Ovary (tissue), 9 donors: Measurements from ENCODE around the gene WFDC12. TPM values are rescaled to one million over a fixed set of nuclear protein-coding genes. Genes with fewer than 3 reads are reported as not detected.

Source experiments
- DNase-seq, 5 donors: peaks; one replicate each; pipeline ENCODE4 v3.0.0-alpha.2; 2019 to 2020
- H3K27ac ChIP-seq, 2 donors: fragments of 200-600 bp; one replicate each; pipeline versions ENCODE4 v1.5.1 to v1.8.0; 2019 to 2022
- H3K27me3 ChIP-seq: fragments of 200-600 bp; one replicate; pipeline ENCODE4 v1.8.0; 2022
- H3K36me3 ChIP-seq: fragments of 200-600 bp; sonication (generic); one replicate; pipeline ENCODE4 v1.5.1; 2019
- H3K4me1 ChIP-seq: one replicate; pipeline ENCODE4 v1.8.1; 2013; ENCODE audit warnings: mild to moderate bottlenecking, moderate library complexity; ENCODE audit not compliant: insufficient read depth
- H3K4me3 ChIP-seq: fragments of 200-600 bp; sonication (generic); one replicate; pipeline ENCODE4 v1.5.1; 2017
- H3K9me3 ChIP-seq, 2 donors: fragments of 200-600 bp in 1 of 2; sonication (generic) in 1 of 2; one replicate each; pipeline versions ENCODE4 v1.5.1 to v1.8.1; 2013 to 2019; ENCODE audit warnings: mild to moderate bottlenecking in 1 of 2, moderate library complexity in 1 of 2
- EP300 ChIP-seq: sonication (generic); formaldehyde crosslinking; IDR thresholded peaks from one replicate; pipeline ENCODE4 v1.6.1; 2017; ENCODE audit warnings: antibody characterized with exemption
- POLR2A ChIP-seq: fragments of 450-650 bp; IDR thresholded peaks from one replicate; pipeline ENCODE4 v1.6.1; 2017; ENCODE audit warnings: antibody characterized with exemption, mild to moderate bottlenecking, moderate library complexity
- WGBS, 3 donors: extraction: QIAGEN DNeasy Blood & Tissue Kit in 1 of 3; methylation state at CpG; one replicate each; pipeline versions ENCODE4 v1.1.5 to v1.1.7; 2013 to 2017; 5-methylcytosine and 5-hydroxymethylcytosine counted together
- intact Hi-C, 4 donors: fragments of 100-400 bp; cut with DNase I; formaldehyde crosslinking; loops; one replicate each; pipeline versions ENCODE4 v1.11.0 to v1.15.1; 2022 to 2023
- polyA plus RNA-seq, 2 donors: library from polyadenylated mRNA; stranded (reverse); fragments of 200-250 nt in 1 of 2; fragments of 350-450 nt in 1 of 2; fragmentation: Illumina TruSeq in 1 of 2; extraction: RNeasy Lipid Tissue Mini Kit (QIAGEN cat#74804) in 1 of 2; gene quantifications; one replicate each; pipeline ENCODE4 v1.2.3, GENCODE V29; 2013 to 2014
- total RNA-seq, 7 donors: library from RNA; depleted of rRNA in 2 of 7; stranded (reverse); fragments of >200 nt in 2 of 7; fragmentation: NEBNext Ultra II Directional in 3 of 7; extraction: Animal tissue kit (Norgen Biotek cat#: 25700) in 3 of 7; gene quantifications; one replicate each; pipeline versions ENCODE4 v1.1.0 to v1.2.4, GENCODE V29; 2016 to 2023
- TF ChIP-seq, protein P1 (sequence below), 3 donors: fragments of 450-650 bp in 2 of 3; fragments of 200-600 bp in 1 of 3; IDR thresholded peaks; one replicate each; pipeline versions ENCODE4 v1.5.1 to v1.8.0; 2016 to 2022; ENCODE audit warnings: antibody characterized with exemption in 3 of 3, mild to moderate bottlenecking in 1 of 3
- donor health status: DM: no; HTN: no; CAD: no; lungs with moderate emphysema.
- donor health status: DM: no; HTN: no; CAD: no.
- donor health status: Bipolar disorder and iron deficiency.
- donor health status: DM: yes; HTN: yes; CAD: no.
- donor health status: DM: no; HTN: no; CAD: no.
- donor health status: DM: yes; HTN: yes; CAD: no.

Gene WFDC12
- total and polyA plus RNA-seq, 9 donors, result not detected

- no peaks in the 10 kb centered on the region for H3K4me1 ChIP-seq
- no peak within 1 kb of the TSS for H3K27ac ChIP-seq
- intact Hi-C loops, result no loop called here
- H3K27me3 ChIP-seq, result no peaks in the 10 kb centered on the region
- no peaks in the 10 kb centered on the region for H3K36me3 ChIP-seq
- TF ChIP-seq EP300, result no peak
- TF ChIP-seq, protein P1, sequence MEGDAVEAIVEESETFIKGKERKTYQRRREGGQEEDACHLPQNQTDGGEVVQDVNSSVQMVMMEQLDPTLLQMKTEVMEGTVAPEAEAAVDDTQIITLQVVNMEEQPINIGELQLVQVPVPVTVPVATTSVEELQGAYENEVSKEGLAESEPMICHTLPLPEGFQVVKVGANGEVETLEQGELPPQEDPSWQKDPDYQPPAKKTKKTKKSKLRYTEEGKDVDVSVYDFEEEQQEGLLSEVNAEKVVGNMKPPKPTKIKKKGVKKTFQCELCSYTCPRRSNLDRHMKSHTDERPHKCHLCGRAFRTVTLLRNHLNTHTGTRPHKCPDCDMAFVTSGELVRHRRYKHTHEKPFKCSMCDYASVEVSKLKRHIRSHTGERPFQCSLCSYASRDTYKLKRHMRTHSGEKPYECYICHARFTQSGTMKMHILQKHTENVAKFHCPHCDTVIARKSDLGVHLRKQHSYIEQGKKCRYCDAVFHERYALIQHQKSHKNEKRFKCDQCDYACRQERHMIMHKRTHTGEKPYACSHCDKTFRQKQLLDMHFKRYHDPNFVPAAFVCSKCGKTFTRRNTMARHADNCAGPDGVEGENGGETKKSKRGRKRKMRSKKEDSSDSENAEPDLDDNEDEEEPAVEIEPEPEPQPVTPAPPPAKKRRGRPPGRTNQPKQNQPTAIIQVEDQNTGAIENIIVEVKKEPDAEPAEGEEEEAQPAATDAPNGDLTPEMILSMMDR (IDR thresholded peaks at IDR 0.05), result no peak
- TF ChIP-seq POLR2A, result no peak
- DNase-seq, result no peak
- no peaks in the 10 kb centered on the region for H3K9me3 ChIP-seq
- WGBS, 3 donors, result 3 to 8% (median 7%) methylated on average over 20 to 38 of the region's 38 CpGs
- no peak within 1 kb of the TSS for H3K4me3 ChIP-seq
These were observed 23.6 kb downstream of the WFDC12 start, which contains the start of gene KCNS1 for GRCh38 chr20:45100563-45101245. KCNS1 (minus strand) TSS chr20:45101127; CDS start chr20:45099236, 1,891 bp downstream.

DNA sequence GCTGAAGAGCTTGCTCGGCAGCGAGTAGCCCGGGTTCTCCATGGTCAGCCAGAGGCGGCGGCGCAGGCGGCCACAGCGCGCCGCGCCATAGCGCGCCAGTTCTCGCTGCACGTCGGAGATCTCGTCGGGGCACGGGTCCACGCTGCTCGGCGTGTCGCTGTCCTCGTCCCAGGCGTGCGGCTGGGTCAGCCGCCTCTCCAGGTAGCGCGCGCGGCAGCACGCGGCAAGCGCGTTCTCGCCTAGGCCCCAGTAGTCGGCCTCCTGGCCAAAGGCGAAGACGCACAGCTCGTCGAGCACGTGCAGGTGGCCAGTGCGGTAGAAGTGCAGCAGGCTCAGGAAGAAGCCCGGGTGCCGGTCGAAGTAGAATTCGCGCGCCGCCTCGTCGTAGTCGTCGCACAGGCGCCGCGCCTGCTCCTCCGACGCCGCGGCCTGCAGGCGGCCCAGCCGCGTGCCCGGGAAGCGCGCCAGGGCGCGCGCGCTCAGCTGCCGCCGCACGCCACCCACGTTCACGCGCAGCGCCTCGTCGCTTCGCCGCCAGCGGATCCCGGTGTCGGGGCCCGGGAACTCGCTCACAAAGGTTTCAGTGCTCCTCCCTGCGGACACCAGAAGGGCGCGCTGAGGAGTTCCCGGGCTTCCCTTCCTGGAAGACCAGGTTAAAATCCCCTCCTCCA lies 26.0 kb downstream of the WFDC12 start:
- WGBS, 3 donors, result 2 to 4% (median 3%) methylated on average over 87 to 91 of the region's 91 CpGs
- Histone ChIP-seq H3K9me3 (no peaks in the 10 kb centered on the region), H3K27ac (no peak overlapping the region), H3K4me3 (no peak overlapping the region), H3K27me3 (no peaks in the 10 kb centered on the region), H3K4me1 (no peaks in the 10 kb centered on the region), H3K36me3 (no peaks in the 10 kb centered on the region)
- no peak for DNase-seq
- intact Hi-C loops, result loop anchor here (5.0 to 10.0 kb wide), 2 partner anchors 83 to 86 kb away; no protein-coding TSS in a partner anchor
- TF ChIP-seq EP300 (no peak), POLR2A (no peak)
- TF ChIP-seq, protein P1 (IDR thresholded peaks at IDR 0.05), result no peak

- DNase-seq, result no peak
- 24 to 27% (median 24%) methylated on average over 54 to 56 of the region's 56 CpGs for WGBS, 3 donors
- Histone ChIP-seq H3K36me3 (no peaks in the 10 kb centered on the region), H3K4me3 (no peak overlapping the region), H3K27ac (no peak overlapping the region), H3K27me3 (no peaks in the 10 kb centered on the region), H3K4me1 (no peaks in the 10 kb centered on the region), H3K9me3 (no peaks in the 10 kb centered on the region)
- intact Hi-C loops, result loop anchor here (5.0 to 10.0 kb wide), 2 partner anchors 83 to 85 kb away; no protein-coding TSS in a partner anchor
- no peak for TF ChIP-seq POLR2A
These were observed 26.7 kb downstream of the WFDC12 start for GRCh38 chr20:45097485-45098102.

GRCh38 chr20:45096781-45097180 lies 27.5 kb downstream of the WFDC12 start:
- no peak for TF ChIP-seq POLR2A
- TF ChIP-seq, protein P1 (IDR thresholded peaks at IDR 0.05), result no peak
- no peak for TF ChIP-seq EP300
- Histone ChIP-seq H3K4me3 (no peak overlapping the region), H3K27me3 (no peaks in the 10 kb centered on the region), H3K4me1 (no peaks in the 10 kb centered on the region), H3K36me3 (no peaks in the 10 kb centered on the region), H3K27ac (no peak overlapping the region), H3K9me3 (no peaks in the 10 kb centered on the region)
- DNase-seq, result no peak
- WGBS, 3 donors, result 71 to 78% (median 73%) methylated on average over 9 of the region's 9 CpGs
- intact Hi-C loops, result loop anchor here (5.0 to 10.0 kb wide), 2 partner anchors 82 to 84 kb away; no protein-coding TSS in a partner anchor
